Measurements from ENCODE around the gene UPK1B.
"Not testable (repeated sequence)": the region's sequence is repeated elsewhere in the genome, so short reads cannot be mapped to it uniquely, and the experiment has no call there.

The UPK1B gene

DNA sequence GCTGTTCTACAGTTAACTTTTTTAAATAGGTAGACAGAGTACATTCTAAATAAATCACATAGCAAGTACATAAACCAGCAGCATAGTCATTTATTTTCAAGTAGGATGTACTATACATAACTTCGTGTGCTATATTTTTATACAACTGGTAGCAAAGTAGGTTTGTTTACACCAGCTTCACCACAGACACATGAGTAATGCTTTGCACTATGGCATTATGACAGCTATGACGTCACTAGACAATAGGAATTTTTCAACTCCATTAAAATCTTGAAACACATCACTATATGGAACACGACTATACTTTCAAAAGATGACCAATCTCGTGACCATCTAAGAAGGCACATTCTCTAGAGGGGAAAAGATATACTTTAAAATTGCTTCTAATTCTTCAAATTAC lies 23.9 kb upstream of the UPK1B start:
- ChIA-PET POLR2A (no interaction called here), CTCF (no interaction called here)
- no peak for TF ChIP-seq TARDBP (IDR thresholded peaks at IDR 0.05)
- TF ChIP-seq HDGF (IDR thresholded peaks at IDR 0.05; ENCODE audit: borderline replicate concordance) = no peak
- no peak for TF ChIP-seq LEF1 (IDR thresholded peaks at IDR 0.05; ENCODE audit: borderline replicate concordance)
- TF ChIP-seq FOXK2 (IDR thresholded peaks at IDR 0.05) = no peak
- TF ChIP-seq FOXM1 (IDR thresholded peaks at IDR 0.05; ENCODE audit: borderline replicate concordance) = no peak
- no peak for TF ChIP-seq ZNF384 (IDR thresholded peaks at IDR 0.05)
- TF ChIP-seq ARNT (IDR thresholded peaks at IDR 0.05) = no peak
- no peak for TF ChIP-seq CTBP1 (IDR thresholded peaks at IDR 0.05; ENCODE audit: borderline replicate concordance)
- TF ChIP-seq, protein P1, sequence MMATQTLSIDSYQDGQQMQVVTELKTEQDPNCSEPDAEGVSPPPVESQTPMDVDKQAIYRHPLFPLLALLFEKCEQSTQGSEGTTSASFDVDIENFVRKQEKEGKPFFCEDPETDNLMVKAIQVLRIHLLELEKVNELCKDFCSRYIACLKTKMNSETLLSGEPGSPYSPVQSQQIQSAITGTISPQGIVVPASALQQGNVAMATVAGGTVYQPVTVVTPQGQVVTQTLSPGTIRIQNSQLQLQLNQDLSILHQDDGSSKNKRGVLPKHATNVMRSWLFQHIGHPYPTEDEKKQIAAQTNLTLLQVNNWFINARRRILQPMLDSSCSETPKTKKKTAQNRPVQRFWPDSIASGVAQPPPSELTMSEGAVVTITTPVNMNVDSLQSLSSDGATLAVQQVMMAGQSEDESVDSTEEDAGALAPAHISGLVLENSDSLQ (IDR thresholded peaks at IDR 0.05) = no peak
- TF ChIP-seq SP1 (IDR thresholded peaks at IDR 0.05) = no peak
- no peak for TF ChIP-seq FOXA1 (IDR thresholded peaks at IDR 0.05)
- no peak for TF ChIP-seq SUZ12 (IDR thresholded peaks at IDR 0.05)
- no peak for DNase-seq (ENCODE audit: extremely low spot score)

DNA sequence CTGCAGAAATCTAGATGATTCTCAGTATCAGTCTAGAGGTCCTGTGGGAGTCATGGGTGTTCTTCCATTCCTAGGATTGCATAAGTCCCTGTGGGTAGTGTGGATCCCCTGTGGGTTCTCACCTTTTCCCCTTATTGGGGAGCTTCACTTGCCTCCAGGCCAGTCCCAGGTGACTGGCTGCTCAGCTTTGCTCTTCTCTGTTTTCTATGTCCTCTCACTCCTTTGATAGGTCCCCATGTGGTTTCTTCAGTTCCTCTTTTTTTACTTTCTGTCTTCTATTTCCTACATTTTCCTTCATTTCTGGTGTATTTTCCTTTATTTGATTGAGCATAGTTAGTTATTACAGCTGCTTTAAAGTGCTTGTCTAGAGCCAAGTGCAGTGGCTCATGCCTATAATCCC lies 16.5 kb upstream of the UPK1B start:
- DNase-seq (ENCODE audit: extremely low spot score) = no peak
- CTCF ChIA-PET = interaction anchor here (0.9 kb wide), 1 partner anchor 23 kb away, joined by 3 read pairs; no protein-coding TSS in a partner anchor
- POLR2A ChIA-PET = no interaction called here
- TF ChIP-seq TARDBP (IDR thresholded peaks at IDR 0.05) = no peak
- no peak for TF ChIP-seq FOXA1 (IDR thresholded peaks at IDR 0.05)
- no peak for TF ChIP-seq BHLHE40 (IDR thresholded peaks at IDR 0.05; ENCODE audit: borderline replicate concordance)
- no peak for TF ChIP-seq ARNT (IDR thresholded peaks at IDR 0.05)
- TF ChIP-seq FOXK2 (IDR thresholded peaks at IDR 0.05) = no peak
- TF ChIP-seq L3MBTL2 (conservative IDR thresholded peaks at IDR 0.05) = no peak
- TF ChIP-seq SP1 (IDR thresholded peaks at IDR 0.05) = no peak
- no peak for TF ChIP-seq CTBP1 (IDR thresholded peaks at IDR 0.05; ENCODE audit: borderline replicate concordance)
- no peak for TF ChIP-seq NFRKB (IDR thresholded peaks at IDR 0.05)
- no peak for TF ChIP-seq ZNF384 (IDR thresholded peaks at IDR 0.05)
- no peak for TF ChIP-seq FOXM1 (IDR thresholded peaks at IDR 0.05; ENCODE audit: borderline replicate concordance)
- TF ChIP-seq SUZ12 (IDR thresholded peaks at IDR 0.05) = no peak
- TF ChIP-seq, protein P1 (IDR thresholded peaks at IDR 0.05) = no peak
- TF ChIP-seq LEF1 (IDR thresholded peaks at IDR 0.05; ENCODE audit: borderline replicate concordance) = no peak
- no peak for TF ChIP-seq ELF4 (IDR thresholded peaks at IDR 0.05)
- TF ChIP-seq HDGF (IDR thresholded peaks at IDR 0.05; ENCODE audit: borderline replicate concordance) = no peak

- DNase-seq (ENCODE audit: extremely low spot score) = no peak
- TF ChIP-seq FOXA1 (IDR thresholded peaks at IDR 0.05) (no peak), SUZ12 (IDR thresholded peaks at IDR 0.05) (no peak), ARNT (IDR thresholded peaks at IDR 0.05) (no peak), LEF1 (IDR thresholded peaks at IDR 0.05; ENCODE audit: borderline replicate concordance) (no peak), L3MBTL2 (conservative IDR thresholded peaks at IDR 0.05) (no peak), BHLHE40 (IDR thresholded peaks at IDR 0.05; ENCODE audit: borderline replicate concordance) (no peak), TARDBP (IDR thresholded peaks at IDR 0.05) (no peak), FOXK2 (IDR thresholded peaks at IDR 0.05) (no peak), FOXM1 (IDR thresholded peaks at IDR 0.05; ENCODE audit: borderline replicate concordance) (no peak), ELF4 (IDR thresholded peaks at IDR 0.05) (no peak), ZNF384 (IDR thresholded peaks at IDR 0.05) (no peak), HDGF (IDR thresholded peaks at IDR 0.05; ENCODE audit: borderline replicate concordance) (no peak), NFRKB (IDR thresholded peaks at IDR 0.05) (no peak), SP1 (IDR thresholded peaks at IDR 0.05) (no peak), CTBP1 (IDR thresholded peaks at IDR 0.05; ENCODE audit: borderline replicate concordance) (no peak)
- TF ChIP-seq, protein P1 (IDR thresholded peaks at IDR 0.05) = no peak
- POLR2A ChIA-PET = no interaction called here
- CTCF ChIA-PET = no interaction called here
These were observed 15.4 kb upstream of the UPK1B start for GRCh38 chr3:119157971-119158370.

DNA sequence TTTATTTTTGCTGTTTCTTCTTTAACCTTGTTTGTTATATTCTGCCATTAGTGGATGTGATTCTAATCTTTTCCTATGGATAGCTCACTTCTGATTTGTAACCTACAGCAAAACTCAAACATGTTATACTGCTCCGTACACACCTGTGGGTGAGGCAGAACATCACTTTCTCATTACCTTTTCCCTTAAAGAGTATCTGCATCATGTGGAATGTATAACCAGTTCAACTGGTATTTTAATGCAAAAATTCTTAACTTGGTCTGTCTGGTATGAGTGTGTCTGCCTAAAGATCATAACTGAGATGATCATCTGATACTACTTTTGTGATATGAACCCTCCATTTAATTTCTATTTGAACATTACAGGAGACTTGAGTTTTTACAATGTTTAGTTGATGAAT lies 13.0 kb upstream of the UPK1B start:
- ChIA-PET CTCF (no interaction called here), POLR2A (no interaction called here)
- no peak for DNase-seq (ENCODE audit: extremely low spot score)
- TF ChIP-seq ZNF384 (IDR thresholded peaks at IDR 0.05) = no peak
- no peak for TF ChIP-seq FOXA1 (IDR thresholded peaks at IDR 0.05)

- no peak for TF ChIP-seq BHLHE40 (IDR thresholded peaks at IDR 0.05; ENCODE audit: borderline replicate concordance)
- TF ChIP-seq TARDBP (IDR thresholded peaks at IDR 0.05) = no peak
- no peak for TF ChIP-seq CTBP1 (IDR thresholded peaks at IDR 0.05; ENCODE audit: borderline replicate concordance)
- TF ChIP-seq, protein P1 (IDR thresholded peaks at IDR 0.05) = no peak
- no peak for TF ChIP-seq SP1 (IDR thresholded peaks at IDR 0.05)
- TF ChIP-seq FOXK2 (IDR thresholded peaks at IDR 0.05) = no peak
- no peak for TF ChIP-seq L3MBTL2 (conservative IDR thresholded peaks at IDR 0.05)
- TF ChIP-seq NFRKB (IDR thresholded peaks at IDR 0.05) = no peak
- TF ChIP-seq LEF1 (IDR thresholded peaks at IDR 0.05; ENCODE audit: borderline replicate concordance) = no peak
- no peak for TF ChIP-seq HDGF (IDR thresholded peaks at IDR 0.05; ENCODE audit: borderline replicate concordance)
- TF ChIP-seq ZNF384 (IDR thresholded peaks at IDR 0.05) = no peak
- no peak for TF ChIP-seq ELF4 (IDR thresholded peaks at IDR 0.05)
- ChIA-PET CTCF (no interaction called here), POLR2A (no interaction called here)
- no peak for DNase-seq (ENCODE audit: extremely low spot score)
These were observed 12.6 kb upstream of the UPK1B start for GRCh38 chr3:119160815-119161214.

- ChIA-PET CTCF (no interaction called here), POLR2A (no interaction called here)
- DNase-seq (ENCODE audit: extremely low spot score) = no peak
- TF ChIP-seq ARNT (IDR thresholded peaks at IDR 0.05) = no peak
- no peak for TF ChIP-seq LEF1 (IDR thresholded peaks at IDR 0.05; ENCODE audit: borderline replicate concordance)
- TF ChIP-seq FOXM1 (IDR thresholded peaks at IDR 0.05; ENCODE audit: borderline replicate concordance) = no peak
- TF ChIP-seq BHLHE40 (IDR thresholded peaks at IDR 0.05; ENCODE audit: borderline replicate concordance) = no peak
- TF ChIP-seq SUZ12 (IDR thresholded peaks at IDR 0.05) = no peak
- TF ChIP-seq SP1 (IDR thresholded peaks at IDR 0.05) = no peak
- no peak for TF ChIP-seq FOXA1 (IDR thresholded peaks at IDR 0.05)
- TF ChIP-seq L3MBTL2 (conservative IDR thresholded peaks at IDR 0.05) = no peak
- no peak for TF ChIP-seq ELF4 (IDR thresholded peaks at IDR 0.05)
- no peak for TF ChIP-seq NFRKB (IDR thresholded peaks at IDR 0.05)
- no peak for TF ChIP-seq TARDBP (IDR thresholded peaks at IDR 0.05)
- no peak for TF ChIP-seq HDGF (IDR thresholded peaks at IDR 0.05; ENCODE audit: borderline replicate concordance)
- no peak for TF ChIP-seq CTBP1 (IDR thresholded peaks at IDR 0.05; ENCODE audit: borderline replicate concordance)
- no peak for TF ChIP-seq ZNF384 (IDR thresholded peaks at IDR 0.05)
These were observed 12.2 kb upstream of the UPK1B start for GRCh38 chr3:119161240-119161639.

GRCh38 chr3:119164745-119165144 lies 8.7 kb upstream of the UPK1B start:
- POLR2A ChIA-PET; CTCF ChIA-PET; DNase-seq (ENCODE audit: extremely low spot score): not testable (repeated sequence)
